Measurements from ENCODE around the gene PCSK6. TPM values are rescaled to one million over a fixed set of nuclear protein-coding genes. Genes with fewer than 3 reads are reported as not detected.

The PCSK6 gene
- total RNA-seq, 3 donors from 2014 or later (not counting 1 experiment from before 2014, with no cell fraction given) = 1.5 to 2.4 (median 2.4) TPM

- no peak for TF ChIP-seq CTCF (IDR thresholded peaks at IDR 0.05)
- ATAC-seq (no peak), DNase-seq (no peak)
- no peak overlapping the region for H3K27ac ChIP-seq (ENCODE audit: low read length)
- Mint-ChIP-seq H3K4me3 (no peak overlapping the region), H3K27ac (no peak overlapping the region), H3K9me3 (no peaks in the 10 kb centered on the region), H3K27me3 (ENCODE audit: low read depth in 2 of 2) (peaks cover 0 to 4% of the 10 kb centered on the region in 2 donors), H3K4me1 (peaks cover 15% of the 10 kb centered on the region in 2 donors), H3K36me3 (no peaks in the 10 kb centered on the region)
- H3K36me3 ChIP-seq (ENCODE audit: control insufficient read depth, insufficient read depth, low read length) = no peaks in the 10 kb centered on the region
- WGBS (ENCODE audit: insufficient coverage) = 89% methylated on average over 5 of the region's 5 CpGs
- H3K4me3 ChIP-seq (ENCODE audit: low read length) = no peak overlapping the region
- H3K27me3 ChIP-seq (ENCODE audit: control insufficient read depth, insufficient read depth, low read length) = no peaks in the 10 kb centered on the region
- peaks cover 24% of the 10 kb centered on the region for H3K4me1 ChIP-seq (ENCODE audit: control insufficient read depth, insufficient read depth, low read length)
- intact Hi-C loops (cut with micrococcal nuclease) = no loop called here
- no peaks in the 10 kb centered on the region for H3K9me3 ChIP-seq (ENCODE audit: control insufficient read depth, insufficient read depth, low read length)
Observed at GRCh38 chr15:101316529-101316928, 173.0 kb downstream of the PCSK6 start.

GRCh38 chr15:101315736-101316135 is 173.8 kb downstream of the PCSK6 start:
- no peak overlapping the region for H3K4me3 Mint-ChIP-seq
- no peaks in the 10 kb centered on the region for H3K36me3 Mint-ChIP-seq
- intact Hi-C loops (cut with micrococcal nuclease) = no loop called here
- H3K4me1 Mint-ChIP-seq = peaks cover 7 to 9% of the 10 kb centered on the region in 2 donors
- no peak overlapping the region for H3K27ac ChIP-seq (ENCODE audit: low read length)
- WGBS (ENCODE audit: insufficient coverage) = 91% methylated on average over 10 of the region's 10 CpGs
- ATAC-seq = no peak
- no peaks in the 10 kb centered on the region for H3K27me3 ChIP-seq (ENCODE audit: control insufficient read depth, insufficient read depth, low read length)
- no peak for TF ChIP-seq CTCF (IDR thresholded peaks at IDR 0.05)
- peaks cover 0 to 4% of the 10 kb centered on the region in 2 donors for H3K27me3 Mint-ChIP-seq (ENCODE audit: low read depth in 2 of 2)
- no peaks in the 10 kb centered on the region for H3K9me3 Mint-ChIP-seq
- H3K4me3 ChIP-seq (ENCODE audit: low read length) = no peak overlapping the region
- H3K9me3 ChIP-seq (ENCODE audit: control insufficient read depth, insufficient read depth, low read length) = no peaks in the 10 kb centered on the region
- H3K27ac Mint-ChIP-seq = no peak overlapping the region
- H3K4me1 ChIP-seq (ENCODE audit: control insufficient read depth, insufficient read depth, low read length) = peaks cover 17% of the 10 kb centered on the region
- DNase-seq = no peak
- H3K36me3 ChIP-seq (ENCODE audit: control insufficient read depth, insufficient read depth, low read length) = no peaks in the 10 kb centered on the region

- H3K9me3 ChIP-seq (ENCODE audit: control insufficient read depth, insufficient read depth, low read length) = no peaks in the 10 kb centered on the region
- no peak overlapping the region for H3K4me3 ChIP-seq (ENCODE audit: low read length)
- no peak for ATAC-seq
- no peak overlapping the region for H3K27ac Mint-ChIP-seq
- no peak overlapping the region for H3K27ac ChIP-seq (ENCODE audit: low read length)
- peaks cover 5% of the 10 kb centered on the region for H3K4me1 ChIP-seq (ENCODE audit: control insufficient read depth, insufficient read depth, low read length)
- H3K9me3 Mint-ChIP-seq = no peaks in the 10 kb centered on the region
- H3K36me3 ChIP-seq (ENCODE audit: control insufficient read depth, insufficient read depth, low read length) = no peaks in the 10 kb centered on the region
- WGBS (ENCODE audit: insufficient coverage) = 90% methylated on average over 19 of the region's 19 CpGs
- no peak overlapping the region for H3K4me3 Mint-ChIP-seq
- no peaks in the 10 kb centered on the region for H3K4me1 Mint-ChIP-seq
- H3K36me3 Mint-ChIP-seq = no peaks in the 10 kb centered on the region
- intact Hi-C loops (cut with micrococcal nuclease) = no loop called here
- peaks cover 0 to 4% of the 10 kb centered on the region in 2 donors for H3K27me3 Mint-ChIP-seq (ENCODE audit: low read depth in 2 of 2)
- DNase-seq = no peak
- TF ChIP-seq CTCF (IDR thresholded peaks at IDR 0.05) = no peak
- H3K27me3 ChIP-seq (ENCODE audit: control insufficient read depth, insufficient read depth, low read length) = no peaks in the 10 kb centered on the region
Observed at GRCh38 chr15:101314336-101315125, 175.0 kb downstream of the PCSK6 start.
